ENCODE results near the gene TMEM217.

GRCh38 chr6:37168811-37169495 is 89.0 kb downstream of the TMEM217 start:
- TF ChIP-seq TCF7L2 (IDR thresholded peaks at IDR 0.05; ENCODE audit: borderline replicate concordance, low read depth, low read length) (no peak; the same call in 1 of the 2 replicates), CTCF (tag by site-specific recombination; IDR thresholded peaks at IDR 0.05) (no peak), YY1 (tag by site-specific recombination; IDR thresholded peaks at IDR 0.05) (no peak), ZBTB17 (tag by site-specific recombination; IDR thresholded peaks at IDR 0.05) (peak; percentile 64; the same call in 1 of the 2 replicates), ZNF624 (tag by site-specific recombination; IDR thresholded peaks at IDR 0.05) (no peak), REPIN1 (tag by site-specific recombination; IDR thresholded peaks at IDR 0.05; ENCODE audit: low read depth) (no peak), ZNF169 (tag by site-specific recombination; IDR thresholded peaks at IDR 0.05) (no peak), ZSCAN16 (tag by site-specific recombination; IDR thresholded peaks at IDR 0.05) (no peak), ZNF660 (tag by site-specific recombination; IDR thresholded peaks at IDR 0.05) (no peak), ZNF518A (tag by site-specific recombination; conservative IDR thresholded peaks at IDR 0.05; ENCODE audit: low read depth) (no peak; the same call in 1 of the 2 replicates)
